IPS DF 4.7 (cell line): Measurements from ENCODE around the gene CPT2.

Experiments used
- DNase-seq: peaks from one replicate; pipeline ENCODE4 v3.0.0-alpha.2; 2013; ENCODE audit warnings: low spot score; ENCODE audit errors: extremely low read depth

Gene CPT2

DNA sequence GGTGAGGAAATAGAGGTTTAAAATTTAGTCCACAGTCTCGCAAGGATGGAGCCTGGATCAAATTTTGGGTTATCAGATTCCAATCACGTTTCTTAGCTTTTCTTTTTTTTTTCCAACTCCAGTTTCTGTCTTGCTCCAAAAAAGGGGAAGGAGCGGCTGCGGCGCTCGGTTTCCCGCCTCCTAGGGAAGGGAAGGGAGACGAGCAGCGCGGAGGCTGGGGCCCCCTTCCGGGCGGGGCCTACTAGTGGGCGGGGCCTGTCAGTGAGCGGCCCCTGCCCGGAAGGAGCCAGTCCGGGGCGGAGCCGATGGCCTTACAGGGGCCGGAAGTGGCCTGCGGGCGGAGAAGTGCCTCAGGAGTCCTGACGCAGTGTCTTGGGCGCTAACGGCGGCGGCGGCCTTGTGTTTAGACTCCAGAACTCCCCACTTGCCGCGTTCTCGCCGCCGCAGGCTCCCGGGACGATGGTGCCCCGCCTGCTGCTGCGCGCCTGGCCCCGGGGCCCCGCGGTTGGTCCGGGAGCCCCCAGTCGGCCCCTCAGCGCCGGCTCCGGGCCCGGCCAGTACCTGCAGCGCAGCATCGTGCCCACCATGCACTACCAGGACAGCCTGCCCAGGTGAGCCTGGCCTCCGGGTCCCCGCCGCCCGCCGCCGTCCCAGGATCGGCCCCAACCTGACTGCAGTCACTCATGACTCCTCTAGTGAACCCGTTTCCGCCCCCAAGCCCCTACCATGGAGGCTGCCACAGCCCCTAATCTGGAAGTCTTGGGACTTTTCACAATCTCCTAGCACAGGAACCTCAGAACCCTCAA, at the start of gene CPT2:
CPT2 (plus strand) TSS at position 340 of the 806 bp plus-strand sequence; CDS start at position 460, 120 bp downstream.
- DNase-seq: peak; percentile 64

DNA sequence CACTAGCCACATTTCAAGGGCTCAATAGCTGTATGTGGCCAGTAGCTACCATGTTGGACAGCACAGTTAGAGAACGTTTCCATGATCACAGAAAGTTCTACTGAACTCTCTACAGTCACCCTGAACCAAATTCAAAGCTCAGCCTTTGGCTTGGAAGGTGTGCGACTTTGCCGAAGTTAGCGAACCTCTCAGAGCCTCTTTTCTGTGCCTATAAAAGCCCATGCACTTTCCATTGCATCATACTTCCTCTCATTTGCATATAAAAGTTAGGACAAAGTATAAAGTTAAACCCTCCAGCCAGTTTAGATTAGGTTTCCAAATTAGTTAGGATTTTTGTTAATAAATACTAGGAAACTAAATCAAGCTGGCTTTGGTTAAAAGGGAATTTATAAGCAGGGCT, 49.5 kb upstream of the CPT2 start:
- DNase-seq: no peak

DNA sequence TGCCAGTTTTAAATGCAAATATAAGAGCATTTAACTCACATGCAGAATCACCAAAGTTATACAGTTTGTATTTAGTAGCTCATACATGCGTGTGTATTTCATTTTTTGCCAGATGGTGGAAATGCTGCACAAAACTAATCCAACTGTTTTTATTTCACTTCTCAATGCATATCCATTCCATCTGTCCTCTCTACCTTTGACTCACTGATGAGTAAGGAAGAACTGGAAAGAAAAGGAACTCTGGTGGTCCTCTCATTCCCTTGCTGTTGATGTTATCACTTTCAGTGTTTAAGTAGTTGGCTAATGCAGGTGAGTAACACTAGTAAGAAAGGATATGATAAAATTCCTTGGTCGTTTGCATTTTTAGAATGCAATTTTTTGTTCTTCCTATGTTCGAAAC, 48.5 kb upstream of the CPT2 start:
- DNase-seq: no peak

DNA sequence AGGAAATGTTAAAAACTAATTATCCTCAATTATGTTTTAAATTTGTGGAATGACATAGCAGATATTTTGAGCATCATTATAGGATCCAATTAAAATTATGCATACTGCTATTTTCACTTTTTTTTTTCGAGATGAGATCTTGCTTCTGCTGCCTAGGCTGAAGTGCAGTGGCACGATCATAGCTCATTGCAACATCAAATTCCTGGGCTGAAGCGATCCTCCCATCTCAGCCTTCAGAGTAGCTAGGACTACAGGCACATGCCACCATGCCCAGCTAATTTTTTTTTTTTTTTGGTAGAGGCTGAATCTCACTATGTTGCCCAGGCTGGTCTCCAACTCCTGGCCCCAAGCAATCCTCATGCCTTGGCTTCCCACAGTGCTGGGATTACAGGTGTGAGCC, 42.9 kb upstream of the CPT2 start:
- DNase-seq: no peak

DNA sequence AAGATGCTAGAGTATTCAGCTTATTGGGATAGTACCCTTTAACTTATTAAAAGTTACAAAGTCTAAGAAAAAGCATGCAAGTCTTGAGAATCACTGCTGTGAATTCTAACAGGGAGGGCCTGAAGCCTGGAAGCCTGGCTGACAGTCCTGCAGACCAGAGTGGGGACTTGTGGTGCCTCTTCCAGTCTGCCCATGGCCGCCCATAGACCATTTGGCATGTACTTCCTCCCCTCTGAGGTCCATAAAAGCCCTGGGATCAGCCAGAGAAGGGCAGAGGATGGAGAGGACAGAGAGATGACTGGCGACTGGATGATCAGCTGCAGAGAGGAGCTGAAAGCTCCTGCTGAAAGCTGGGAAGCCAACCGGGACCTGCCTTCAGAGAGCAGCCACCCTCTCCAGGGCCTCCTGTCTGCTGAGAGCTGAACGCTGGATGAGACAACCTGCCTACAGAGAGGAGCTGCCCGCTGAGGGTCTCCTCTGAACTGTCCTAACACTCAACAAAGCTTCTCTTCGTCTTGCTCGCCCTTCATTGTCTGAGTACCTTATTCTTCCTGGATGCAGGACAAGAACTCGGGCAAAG, 41.7 kb upstream of the CPT2 start:
- no peak for DNase-seq

DNA sequence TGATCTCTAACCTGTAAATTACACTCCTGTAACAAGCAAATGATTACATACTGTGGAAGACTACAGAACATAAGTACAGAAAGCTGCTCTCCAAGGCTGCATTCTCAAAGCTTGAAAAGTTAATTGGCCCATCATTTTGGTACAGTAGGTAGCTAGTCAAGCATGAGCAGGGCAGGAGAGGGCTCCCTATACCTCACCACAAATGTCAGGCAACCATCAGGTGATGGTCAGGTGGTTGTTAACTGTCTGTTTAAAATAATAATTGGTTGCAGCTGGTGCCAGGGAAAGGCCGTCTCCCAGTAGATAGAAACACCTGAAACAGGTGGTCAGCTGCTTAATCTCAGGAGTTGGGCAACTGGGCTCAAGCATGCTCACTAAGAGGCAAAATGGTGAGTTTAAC, 41.1 kb upstream of the CPT2 start:
- no peak for DNase-seq

DNA sequence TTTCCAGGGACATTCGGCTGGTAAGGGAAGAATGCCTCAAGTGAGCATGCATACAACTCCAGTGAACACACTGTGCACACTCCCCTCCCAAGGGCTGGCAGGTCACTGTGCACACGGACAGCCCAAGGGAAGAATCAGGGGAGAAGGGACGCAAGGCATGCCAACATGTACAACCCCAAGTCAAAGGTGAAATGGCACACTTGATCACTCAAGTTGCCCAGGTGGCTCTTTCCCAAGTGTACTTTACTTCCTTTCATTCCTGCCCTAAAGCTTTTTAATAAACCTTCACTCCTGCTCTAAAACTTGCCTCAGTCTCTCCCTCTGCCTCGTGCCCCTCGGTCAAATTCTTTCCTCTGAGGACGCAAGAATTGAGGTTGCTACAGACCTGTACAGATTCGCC, 40.7 kb upstream of the CPT2 start:
- DNase-seq: no peak

DNA sequence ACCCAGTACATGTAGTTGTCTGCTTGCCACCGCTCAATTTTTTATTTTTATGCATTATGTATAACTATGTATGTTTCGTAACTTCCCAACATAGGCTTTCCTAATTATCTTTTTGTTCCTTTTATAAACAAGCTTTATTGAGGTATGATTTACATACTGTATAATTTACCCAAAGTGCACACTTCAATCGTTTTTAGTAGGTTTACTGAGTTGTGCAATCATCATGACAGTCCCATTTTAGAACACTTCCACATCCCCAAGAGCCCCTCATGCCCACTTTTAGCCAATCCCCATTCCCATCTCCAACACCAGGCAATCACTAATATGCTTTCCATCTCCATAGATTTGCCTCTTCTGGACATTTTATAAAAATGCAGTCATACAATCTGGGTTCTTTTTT, 39.8 kb upstream of the CPT2 start:
- no peak for DNase-seq

DNA sequence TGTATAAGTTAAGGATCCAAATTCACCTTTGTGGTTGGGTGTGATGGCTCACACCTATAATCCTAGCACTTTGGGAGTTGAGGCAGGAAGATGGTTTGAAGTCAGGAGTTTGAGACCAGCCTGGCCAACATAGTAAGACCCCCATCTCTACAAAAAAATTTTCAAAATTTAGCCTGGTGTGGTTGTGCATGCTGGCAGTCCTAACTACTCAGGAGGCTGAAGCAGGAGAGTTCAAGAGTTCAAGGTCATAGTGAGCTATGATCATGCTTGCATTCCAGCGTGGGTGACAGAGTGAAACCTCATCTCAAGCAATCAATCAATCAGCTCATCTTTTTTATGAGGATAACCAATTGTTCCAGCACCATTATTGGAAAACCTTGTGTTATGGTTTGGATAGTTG, 37.7 kb upstream of the CPT2 start:
- DNase-seq: no peak

DNA sequence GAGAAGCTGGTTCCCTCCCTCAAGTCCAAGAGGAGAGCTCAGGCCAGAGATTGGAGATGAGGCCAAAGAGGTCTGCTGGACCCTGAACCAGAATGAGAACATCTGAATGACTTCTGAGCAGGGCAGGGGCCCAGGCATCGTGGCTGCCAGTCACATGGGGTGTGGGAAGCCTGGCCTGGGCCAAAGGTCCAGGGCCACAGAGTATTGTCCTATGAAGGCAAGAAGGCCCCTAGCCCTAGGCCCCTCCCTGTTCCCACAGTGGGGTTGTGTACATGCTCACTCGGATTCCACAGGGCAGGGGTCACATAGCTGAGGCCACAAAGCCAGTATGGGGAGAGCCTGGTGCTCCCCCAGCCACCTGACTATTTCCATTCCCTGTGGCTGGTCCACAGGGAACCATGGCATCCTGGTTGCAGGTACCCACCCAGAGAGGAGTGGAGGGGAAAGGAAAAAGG, 35.7 kb upstream of the CPT2 start:
- DNase-seq: no peak

DNA sequence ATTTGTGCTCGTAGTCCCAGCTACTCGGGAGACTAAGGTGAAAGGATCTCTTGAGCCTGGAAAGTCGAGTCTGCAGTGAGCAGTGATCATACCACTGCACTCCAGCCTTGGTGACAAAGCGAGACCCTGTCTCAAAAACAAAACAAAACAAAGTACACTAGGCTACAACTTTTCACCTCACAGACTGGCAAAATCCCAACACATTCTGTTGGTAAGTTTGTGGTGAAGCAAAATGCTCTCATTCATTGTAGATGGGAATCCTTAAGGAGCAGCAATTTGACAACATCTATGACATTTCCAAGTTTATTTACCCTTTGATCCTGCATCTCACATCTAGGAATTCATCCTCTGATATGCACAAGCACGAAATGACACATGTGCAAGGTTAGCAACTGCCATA, 34.0 kb upstream of the CPT2 start:
- DNase-seq: no peak

DNA sequence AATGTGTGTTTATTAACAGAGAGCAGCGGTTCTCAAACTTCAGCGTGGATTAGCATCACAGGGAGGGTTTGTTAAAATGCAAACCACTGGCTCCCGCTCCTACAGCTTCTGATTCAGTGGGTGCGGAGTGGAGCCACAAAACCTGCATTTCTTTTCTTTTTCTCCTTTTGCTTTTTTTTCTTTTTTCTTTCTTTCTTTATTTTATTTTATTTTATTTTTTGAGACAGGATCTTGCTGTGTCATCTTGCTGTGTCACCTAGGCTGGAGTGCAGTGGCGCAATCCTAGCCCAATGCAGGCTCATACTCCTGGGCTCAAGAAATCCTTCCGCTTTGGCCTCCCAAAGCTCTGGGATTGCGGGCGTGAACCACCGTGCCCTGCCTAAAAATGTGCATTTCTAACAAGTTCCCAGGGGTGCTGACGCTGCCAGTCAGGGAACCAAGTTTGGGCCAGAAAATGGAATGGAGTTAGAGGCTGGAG, 33.3 kb upstream of the CPT2 start:
- DNase-seq: no peak

DNA sequence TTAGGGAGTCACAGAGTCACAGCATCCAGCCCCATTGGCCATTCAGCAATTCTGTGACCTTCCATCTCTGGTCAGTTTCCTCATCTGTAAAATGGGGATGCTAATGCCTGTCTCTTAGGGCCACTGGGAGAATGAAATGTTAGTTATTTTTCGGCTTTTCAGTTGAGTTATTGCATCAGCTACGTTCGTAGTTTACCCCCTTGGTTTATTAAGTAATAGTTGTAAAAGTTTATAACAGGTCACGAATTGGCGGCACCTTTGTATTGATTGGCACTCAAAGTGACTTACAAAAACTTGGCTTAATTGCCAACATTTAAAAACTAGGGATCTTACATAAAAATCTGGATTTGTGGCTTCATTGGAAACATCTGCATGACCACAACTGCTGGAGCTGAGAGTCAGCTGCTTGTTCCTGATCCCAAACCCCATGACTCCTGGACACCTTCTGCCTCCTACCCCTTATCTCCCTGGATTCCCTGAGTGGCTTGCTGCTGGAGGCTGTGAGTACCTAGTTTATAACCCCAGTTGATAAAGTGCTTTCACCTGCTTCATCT, 31.1 kb upstream of the CPT2 start:
- no peak for DNase-seq

DNA sequence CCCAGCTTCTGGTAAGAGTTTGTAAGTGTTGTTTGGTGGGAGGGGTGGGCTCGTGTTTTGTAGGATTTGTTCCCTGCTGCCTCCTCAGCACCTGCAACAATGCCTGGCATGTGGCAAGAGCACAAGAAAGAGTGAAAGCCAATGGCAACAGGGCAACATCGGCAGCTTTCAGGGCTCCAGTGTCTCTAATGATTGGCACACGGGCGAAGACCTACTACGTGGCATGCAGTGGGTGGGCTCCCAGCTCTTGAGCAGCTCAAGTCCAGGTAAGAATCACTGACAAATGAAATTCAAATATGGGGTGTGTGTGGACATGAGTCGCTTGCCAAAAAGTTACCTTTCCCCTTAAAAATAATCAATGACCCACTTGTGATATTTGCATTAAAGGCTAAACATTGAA, 30.3 kb upstream of the CPT2 start:
- DNase-seq: no peak

DNA sequence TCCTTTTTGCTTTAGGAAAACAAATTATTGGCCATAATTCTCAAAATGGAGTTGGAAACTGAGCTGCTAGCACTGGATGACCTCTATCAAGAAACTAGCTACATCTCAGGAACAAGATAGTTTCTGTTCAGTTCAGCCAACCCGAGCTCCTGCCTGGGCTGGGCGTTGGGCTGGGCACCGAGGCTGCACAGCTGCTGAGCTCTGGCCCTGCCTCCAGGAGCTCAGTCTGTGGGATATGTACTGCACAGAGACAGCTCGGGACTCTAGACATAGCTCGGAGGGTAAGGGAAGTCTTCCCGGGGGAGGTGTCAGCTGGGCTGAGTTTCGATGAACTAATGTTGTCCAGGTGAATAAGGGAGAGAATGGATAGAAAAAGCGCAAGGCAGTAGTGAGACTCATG, 29.7 kb upstream of the CPT2 start:
- no peak for DNase-seq

DNA sequence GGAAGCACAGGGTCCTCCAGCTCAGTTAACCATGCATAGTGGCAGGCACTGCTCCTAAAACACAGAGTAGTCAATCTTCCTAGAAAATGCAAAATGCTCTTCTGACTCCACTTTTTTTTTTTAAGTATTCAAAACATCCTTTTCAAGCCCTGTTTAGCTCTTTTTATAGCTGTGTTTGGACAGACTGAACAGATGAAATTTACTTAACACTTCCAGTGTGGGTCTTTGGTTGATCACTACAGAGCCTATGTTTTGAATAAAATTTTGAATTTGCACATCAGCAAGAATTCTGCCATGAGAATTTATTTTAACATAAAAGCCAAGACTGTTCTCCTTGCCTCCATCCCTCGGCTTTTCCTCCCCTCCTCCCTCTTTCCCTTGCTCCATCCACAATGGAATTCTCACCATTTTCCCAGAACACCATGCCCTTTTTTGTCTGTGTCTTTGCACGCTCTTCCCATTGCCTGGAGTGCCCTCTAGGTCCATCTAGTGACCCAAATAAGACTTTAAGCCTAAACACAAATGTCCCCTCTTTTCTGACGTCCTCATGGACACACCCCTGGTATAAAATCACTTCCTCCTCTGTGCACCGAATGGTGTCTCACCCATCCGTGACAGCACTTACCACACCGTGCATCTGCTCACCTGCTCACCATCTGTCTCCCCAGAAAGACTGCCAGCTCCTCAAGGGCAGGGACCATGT, 24.0 kb upstream of the CPT2 start:
- DNase-seq: no peak

DNA sequence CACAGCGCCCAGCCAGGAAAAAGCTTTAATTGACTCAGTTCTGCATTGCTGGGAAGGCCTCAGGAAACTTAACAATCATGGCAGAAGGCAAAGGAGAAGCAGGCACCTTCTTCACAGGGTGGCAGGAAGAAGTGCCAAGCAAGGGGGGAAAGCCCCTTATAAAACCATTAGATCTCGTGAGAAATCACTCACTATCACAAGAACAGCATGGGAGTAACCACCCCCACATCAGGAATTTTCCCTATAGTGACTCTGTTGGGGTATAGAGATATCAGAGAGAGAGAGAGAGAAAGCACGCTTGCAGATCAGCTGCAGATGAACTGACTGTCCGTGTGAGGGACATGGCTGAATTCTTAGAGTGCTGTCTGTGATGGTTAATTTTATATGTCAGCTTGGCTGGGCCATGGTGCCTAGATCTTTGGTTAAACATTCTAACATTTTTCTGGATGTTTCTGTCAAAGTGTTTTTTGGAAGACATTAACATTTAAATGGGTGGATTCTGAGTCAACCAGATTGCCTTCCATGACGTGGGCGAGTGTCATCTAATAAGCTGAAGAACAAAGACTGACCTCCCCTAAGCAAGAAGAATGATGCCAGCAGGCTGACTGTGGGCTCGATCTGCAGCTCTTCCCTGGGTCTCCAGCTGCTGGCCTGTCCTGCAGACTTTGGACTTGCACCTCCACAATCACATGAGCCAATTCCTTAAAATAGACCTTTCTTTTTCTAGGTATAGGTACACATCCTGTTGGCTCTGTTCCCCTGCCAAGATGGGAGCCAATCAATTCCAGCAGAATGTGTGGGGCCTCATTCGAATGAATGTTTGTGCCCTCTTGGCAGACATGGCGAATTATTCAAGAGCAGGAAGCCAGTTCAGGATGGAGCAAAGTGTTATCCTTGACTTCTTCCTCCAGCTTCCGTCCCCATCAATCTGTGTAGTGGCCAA, 21.4 kb upstream of the CPT2 start:
- DNase-seq: no peak

DNA sequence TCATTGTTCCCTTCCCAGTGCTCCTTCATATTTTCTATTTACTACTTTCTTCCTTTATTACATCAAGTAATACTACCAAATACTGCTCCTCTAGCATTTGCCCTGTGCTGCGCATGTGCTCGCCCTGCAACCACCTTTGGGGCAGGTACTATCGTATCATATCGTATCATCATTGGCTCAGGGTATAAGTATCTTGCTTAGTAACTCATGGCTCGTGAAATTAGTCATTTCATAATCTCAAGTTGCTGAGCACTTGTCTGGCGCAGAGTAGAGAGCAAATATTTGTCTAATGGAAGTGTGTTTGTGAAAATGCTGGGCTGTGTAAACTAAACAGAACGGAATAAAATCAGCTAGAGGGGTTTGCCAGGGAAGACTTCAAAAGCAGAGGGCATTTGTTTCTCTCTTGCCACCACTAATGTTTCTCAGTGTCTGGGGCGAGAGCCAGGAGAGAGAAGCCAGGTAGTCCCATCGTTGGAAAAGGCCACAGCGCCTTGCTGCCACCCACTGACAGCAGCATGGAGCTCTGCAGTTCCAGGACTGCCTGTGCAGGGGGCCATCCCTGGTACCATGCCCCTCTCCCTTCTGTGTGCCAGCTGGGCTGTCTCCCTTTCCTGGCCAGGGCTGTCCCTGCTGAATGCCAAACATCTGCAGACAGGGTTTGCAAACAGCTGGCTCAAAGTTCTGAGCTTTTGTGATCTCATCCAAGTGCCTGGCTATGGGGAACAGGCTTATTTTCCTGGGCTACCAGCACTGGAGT, 20.0 kb upstream of the CPT2 start:
- DNase-seq: no peak

DNA sequence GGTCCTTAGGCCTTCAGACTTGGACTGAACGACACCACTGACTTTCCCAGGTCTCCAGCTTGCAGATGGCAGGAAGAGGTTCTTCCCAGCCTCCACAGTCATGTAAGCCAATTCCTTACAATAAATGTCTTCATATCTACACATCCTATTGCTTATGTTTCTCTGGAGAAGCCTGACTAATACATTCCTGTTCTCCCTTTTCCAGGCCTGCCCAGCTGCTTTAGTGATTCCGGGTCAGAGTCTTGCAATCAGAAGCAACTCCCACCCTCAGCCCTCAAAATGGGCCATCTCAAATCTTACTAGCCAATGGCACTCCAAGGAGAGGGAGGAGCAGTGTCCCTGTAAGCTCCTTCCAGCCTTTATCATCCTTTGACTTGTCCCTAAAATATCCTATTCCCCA, 16.4 kb upstream of the CPT2 start:
- DNase-seq: no peak

DNA sequence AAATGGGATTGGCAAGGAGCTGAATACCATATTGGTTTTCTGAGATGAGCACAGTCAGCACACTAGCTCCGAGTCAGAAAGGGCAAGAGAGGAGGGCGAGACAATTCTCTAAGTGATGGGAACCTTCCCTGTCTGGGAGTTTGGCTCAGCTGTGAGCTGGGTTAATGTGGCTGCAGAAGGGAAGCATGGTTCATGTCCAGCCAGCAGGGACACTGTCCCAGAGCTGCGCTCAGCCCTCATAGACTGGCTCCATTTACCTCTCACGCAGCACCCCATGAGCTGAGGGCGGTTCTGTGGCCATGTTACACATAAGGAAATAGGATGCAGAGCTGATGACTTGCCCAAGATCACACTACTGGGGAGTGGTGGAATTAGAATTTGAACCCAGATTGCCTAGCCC, 15.7 kb upstream of the CPT2 start:
- DNase-seq: no peak
